ENCODE measurements around the gene ZCCHC7.
"Not testable (repeated sequence)": the region's sequence is repeated elsewhere in the genome, so short reads cannot be mapped to it uniquely, and the experiment has no call there.

DNA sequence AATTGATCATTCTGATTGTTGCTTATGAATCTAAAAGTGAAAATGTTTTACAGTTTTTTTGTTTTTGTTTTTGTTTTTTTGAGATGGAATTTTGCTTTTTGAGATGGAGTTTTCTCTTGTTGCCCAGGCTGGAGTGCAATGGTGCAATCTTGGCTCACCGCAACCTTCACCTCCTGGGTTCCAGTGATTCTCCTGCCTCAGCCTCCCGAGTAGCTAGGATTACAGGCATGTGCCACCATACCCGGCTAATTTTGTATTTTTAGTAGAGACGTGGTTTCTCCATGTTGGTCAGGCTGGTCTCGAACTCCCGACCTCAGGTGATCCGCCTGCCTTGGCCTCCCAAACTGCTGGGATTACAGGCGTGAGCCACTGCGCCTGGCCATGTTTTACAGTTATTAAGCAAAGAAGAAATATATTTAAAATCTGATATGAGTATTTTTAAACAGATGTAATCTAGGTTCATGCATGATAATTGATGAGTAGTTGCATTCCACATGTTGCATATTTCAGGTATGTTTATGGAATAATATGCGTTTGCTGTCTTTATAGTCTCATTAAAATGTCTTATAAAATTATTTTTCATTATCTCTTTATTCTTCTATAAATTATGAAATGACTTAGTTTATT is 171.4 kb downstream of the ZCCHC7 start:
- not testable (repeated sequence) for TF ChIP-seq CBFB (CRISPR knock-in tag; IDR thresholded peaks at IDR 0.05); ESRRA (IDR thresholded peaks at IDR 0.05; ENCODE audit: borderline replicate concordance, low read depth); ZNF445 (CRISPR knock-in tag; IDR thresholded peaks at IDR 0.05; ENCODE audit: low read depth); ZNF143 (CRISPR knock-in tag; IDR thresholded peaks at IDR 0.05); CHD1 (IDR thresholded peaks at IDR 0.05; ENCODE audit: low read length); TAF1 (IDR thresholded peaks at IDR 0.05; ENCODE audit: control insufficient read depth, extremely low read depth, insufficient read depth, low read length, severe bottlenecking)
